HG02571 (cell line): ENCODE data around the gene GALM.
A peak's percentile ranks its signal among the peaks of the same experiment; 100 is the strongest.
"Not testable (repeated sequence)": the region's sequence is repeated elsewhere in the genome, so short reads cannot be mapped to it uniquely, and the experiment has no call there.

Source experiments
- ATAC-seq: cut with Tn5 transposase; IDR thresholded peaks from one replicate; pipeline ENCODE4 v1.9.1; 2021; ENCODE audit warnings: mild to moderate bottlenecking, moderate library complexity; ENCODE audit not compliant: unreplicated experiment

The GALM gene

DNA sequence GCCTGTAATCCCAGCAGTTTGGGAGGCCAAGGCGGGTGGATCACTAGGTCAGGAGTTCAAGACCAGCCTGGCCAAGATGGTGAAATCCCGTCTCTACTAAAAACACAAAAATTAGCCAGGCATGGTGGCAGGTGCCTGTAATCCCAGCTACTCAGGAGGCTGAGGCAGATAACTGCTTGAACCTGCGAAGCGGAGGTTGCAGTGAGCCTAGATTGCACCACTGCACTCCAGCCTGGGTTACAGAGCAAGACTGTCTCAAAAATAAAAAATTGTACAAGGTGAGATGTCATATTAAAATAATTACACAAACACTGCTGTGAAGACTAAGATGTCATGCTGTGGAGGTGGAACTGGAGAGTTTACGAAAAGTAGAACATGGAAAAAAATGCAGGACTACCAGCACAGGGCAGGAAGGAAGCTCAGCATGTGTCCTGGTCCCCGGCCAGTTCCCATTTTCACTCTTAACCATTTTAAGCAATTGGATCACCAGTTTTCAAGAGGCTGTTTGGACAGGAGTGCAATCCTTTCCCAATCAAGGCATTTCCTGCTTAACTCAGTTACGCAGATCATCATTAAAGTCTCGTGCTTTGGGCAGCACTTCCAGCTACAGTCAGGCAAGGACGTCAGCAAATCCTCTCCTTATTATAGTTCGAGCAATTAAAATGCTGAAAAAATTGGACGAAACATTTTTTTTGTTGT, 71.2 kb downstream of the GALM start:
- ATAC-seq: not testable (repeated sequence)

DNA sequence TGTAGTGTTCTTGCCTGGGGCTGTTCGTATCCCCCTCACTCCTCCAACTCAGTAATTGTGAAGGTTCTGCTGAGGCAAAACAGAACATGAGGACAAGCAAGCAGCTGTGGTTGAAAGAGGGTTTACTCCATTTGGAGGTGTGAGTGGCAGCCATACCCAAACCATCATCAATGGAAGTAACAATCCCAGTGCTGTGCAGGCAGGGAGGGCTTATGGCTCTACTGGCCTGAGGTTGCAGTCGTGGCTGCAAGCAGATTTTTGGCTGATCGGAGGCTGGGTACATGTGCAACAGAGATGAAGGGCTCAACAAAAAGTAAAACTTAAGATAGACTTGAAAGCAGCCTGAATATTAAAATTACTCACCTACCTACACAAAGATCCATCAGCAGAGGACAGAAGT, 72.0 kb downstream of the GALM start:
- no peak for ATAC-seq

DNA sequence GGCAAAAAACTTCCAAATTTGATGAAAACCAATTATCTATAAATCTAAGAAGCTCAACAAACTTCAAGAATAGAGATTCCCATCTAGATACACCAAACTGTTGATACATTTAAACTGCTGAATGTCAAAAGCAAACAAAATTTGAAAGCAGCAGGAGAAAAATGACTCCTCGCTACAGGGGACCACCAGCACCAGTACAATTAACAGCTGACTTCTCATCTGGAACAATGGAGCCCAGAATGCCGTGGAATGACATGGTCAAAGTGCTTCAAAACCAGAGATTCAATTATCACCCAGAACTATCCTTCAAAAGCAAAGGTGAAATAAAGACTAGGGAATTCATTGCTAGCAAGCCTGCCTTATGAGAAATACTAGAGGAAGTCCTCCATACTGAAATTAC, 73.6 kb downstream of the GALM start:
- no peak for ATAC-seq

DNA sequence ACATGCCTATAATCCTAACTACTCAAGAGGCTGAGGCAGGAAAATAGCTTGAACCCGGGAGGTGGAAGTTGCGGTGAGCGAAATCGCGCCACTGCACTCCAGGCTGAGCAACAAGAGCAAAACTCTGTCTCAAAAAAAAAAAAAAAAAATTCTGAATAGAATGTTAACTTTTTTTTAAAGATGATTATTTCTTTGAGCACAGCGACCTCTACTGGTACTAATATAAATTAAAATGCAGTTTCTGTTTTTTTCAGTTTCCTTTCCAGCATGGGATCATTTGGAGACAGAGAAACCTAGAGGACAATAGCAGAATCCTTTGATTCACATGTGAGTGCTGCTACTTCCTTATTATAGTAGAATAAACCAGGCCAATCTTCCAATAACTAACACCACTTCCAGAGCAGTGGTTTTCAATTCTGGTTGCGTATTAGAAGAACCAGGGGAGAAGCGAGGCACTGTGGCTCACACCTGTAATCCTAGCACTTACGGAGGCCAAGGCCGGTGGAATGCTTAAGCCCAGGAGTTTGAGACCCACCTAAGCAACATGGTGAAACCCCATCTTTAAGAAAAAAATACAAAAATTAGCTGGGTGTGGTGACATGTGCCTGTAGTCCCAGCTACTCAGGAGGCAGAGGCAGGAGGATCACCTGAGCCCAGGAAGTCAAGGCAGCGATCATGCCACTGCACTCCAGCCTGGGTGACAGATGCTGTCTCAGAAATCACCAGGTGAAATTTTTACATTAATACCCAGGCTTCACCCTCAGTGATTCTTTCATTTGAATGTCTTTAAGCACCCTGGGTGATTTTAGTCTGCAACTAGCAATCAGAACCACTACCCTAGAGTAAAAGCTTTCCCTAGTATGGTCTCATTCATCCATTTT, 75.2 kb downstream of the GALM start:
- no peak for ATAC-seq

DNA sequence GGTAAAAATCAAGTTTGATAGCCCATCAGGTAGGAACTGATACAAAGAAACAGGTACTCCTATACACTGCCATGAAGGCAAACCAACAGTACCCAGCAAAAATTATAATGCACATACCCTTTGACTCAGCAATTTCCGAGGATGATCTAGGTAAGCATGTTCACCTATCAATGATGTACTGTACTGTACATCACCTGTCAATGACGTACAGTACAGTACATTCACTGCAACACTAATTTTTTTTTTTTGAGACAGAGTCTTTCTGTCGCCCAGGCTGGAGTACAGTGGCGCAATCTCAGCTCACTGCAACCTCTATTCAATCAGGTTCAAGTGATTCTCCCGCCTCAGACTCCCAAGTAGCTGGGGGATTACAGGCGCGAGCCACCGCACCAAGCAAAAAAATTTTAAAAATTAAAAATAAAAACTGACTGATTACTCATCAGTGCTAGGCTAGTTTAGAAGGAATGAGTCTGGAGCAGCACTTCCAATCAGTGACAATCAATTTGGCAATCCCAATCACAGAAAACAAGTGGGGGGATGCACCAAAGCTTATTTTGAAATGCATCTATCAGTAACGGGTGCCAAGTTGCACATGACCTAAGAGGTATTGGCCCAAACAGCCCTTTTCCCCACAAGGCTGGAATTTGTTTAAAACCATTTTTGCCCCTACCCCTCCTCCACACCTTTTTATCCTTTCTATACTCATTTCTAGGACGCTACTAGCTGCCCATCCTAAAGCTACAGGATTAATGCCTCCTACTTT, 77.1 kb downstream of the GALM start:
- no peak for ATAC-seq

DNA sequence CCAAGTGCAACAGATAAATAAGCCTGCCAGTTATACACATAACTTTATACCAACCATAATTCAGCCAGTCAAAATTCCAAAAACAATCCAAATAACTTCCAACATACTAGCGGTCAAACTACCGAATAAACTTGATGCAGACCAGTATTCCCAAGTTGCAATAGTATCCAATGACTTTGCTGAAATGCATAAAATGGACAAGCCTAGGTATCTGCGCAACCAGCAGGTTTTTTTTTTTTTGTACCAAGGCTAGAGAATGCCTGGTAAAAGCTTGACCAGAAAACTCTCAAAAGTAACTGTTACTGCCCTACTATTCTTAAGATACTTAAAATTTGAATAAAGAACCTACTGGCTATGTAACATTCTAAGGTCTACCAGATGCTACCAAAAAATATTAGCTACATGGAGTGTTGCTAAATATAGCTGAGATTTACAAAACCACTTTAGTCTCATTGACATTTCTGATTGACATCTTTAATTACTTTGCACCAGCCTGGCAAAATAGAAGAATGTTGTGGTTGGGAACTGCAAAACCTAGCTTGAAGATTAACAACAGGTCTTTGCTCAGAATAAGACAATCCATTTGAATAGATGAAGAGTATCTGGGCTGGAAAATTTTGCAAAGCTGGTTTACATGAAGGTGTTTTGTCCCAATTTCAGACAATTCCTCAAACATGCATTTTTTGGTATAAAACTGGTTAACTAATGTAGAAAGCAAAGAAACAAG, 77.9 kb downstream of the GALM start:
- ATAC-seq: no peak

DNA sequence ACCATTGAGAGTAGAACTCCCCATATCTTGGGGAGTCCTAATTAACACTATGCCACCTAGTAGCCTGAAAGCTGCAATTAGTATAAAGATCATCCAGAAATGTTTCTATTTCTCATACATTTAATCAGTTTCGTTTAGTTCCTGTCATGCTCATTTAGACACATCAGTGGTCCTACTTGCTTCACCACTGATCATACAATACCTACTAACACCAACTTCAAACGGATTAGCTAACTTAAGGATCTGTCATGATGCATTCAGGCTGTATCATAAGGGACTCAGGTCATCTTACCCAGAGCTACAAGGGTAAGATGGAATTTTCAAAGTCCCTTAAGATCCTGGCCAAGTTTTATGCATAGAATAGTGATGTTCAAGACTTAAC, 78.5 kb downstream of the GALM start:
- ATAC-seq: no peak

DNA sequence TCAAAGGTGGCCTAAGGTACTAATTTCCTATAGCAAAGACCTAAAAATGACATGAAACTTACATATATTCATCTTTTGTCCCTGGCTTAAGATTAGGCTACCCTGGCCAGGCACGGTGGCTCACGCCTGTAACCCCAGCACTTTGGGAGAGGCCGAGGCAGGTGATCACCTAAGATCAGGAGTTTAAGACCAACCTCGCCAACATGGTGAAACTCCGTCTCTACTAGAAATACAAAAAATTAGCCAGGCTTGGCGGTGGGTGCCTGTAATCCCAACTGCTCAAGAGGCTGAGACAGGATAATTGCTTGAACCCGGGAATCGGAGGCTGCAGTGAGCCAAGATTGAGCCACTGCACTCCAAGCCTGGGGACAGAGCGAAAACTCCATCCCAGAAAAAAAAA, 79.4 kb downstream of the GALM start:
- ATAC-seq: no peak

DNA sequence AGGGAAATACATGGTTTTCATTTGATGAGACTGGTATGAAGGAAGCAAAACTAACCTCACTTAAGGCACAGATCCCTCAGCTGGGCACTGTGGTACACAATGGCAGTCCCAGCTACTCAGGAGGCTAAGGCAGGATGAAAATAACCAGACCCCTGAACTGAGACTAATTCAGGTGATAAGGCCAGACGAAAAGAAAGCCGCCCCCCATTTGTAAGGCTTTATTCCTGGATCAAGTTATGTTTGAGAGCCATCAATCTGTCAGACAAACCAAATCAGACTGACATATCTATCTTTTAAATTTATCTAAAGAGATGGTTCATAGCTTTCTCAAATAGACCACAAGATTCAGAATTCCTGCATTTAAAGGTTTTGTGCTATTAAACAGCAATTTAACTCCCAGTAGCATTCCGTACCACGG, 81.1 kb downstream of the GALM start:
- ATAC-seq: no peak

DNA sequence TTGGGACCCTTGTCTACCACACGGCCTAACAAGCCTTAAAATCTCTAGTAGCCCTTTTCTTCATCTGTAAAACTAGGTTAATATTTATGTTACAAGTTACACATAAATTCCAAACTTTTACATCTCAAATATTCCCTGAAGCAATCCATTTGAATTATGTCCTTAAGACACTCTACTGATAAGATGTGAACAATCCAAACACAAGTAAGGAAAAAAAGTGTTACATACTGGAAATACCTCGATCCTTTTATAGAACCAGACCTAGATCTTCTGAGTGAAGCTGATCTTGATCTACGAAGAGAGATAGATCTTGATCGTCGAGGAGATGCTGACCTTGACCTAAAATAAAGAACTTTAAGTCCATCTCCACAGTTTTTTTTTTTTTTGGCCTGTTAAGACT, 81.9 kb downstream of the GALM start:
- no peak for ATAC-seq

DNA sequence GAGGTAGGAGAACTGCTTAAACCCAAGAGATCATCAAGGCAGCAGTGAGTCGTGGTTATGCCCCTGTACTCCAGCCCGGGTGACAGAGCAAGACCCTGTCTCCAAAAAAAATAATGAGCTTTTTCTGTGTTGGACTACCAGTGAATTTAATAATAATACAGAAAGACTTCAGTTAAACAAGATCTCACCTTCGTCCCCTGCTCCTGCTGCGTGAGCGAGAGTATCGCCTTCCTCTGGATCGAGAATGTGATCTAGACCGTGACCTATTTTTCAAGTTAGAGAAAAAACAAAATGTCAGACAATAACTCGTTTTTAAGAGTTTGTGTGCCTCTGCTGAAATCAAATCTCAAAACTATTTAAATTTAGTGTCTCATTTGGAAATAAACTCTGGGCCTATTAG, 82.5 kb downstream of the GALM start:
- ATAC-seq: no peak

DNA sequence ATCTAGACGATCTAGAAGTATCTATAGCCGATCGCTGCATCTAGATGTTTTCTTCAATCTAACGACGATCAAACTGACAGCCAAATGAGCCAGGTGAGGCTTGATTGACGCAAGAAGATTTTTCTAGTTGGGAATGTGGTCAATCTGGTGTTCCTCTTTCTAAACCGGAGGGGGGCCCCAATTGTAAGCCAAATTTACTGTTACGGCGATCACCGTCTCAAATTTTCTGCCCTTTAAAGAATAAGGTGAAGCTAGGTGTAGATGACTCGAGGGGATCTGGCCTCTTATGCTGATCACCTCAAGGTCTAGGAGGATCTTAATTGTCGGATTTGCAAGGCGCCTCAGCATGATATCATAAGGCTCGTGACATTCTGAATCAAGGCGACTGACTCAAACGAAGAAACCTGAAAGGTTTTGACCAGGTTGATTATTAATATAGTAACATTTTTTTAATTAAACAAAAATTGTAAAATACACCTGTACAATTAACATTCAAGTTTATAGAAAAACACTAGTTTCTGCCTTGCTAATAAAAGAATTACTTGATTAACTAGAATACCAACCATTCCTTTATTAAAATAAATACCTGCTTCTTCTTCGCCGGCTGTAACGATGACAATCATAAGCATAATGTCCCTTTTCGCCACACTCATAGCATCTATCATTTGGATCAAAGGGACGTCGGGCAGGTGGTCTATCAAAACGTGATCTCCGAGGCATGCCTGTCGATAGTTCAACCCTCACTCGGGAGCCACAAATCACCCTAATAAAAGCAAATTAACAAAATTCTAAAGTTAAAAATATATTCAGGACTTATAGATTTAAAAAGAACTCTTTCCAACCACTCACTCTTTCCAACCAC, 83.3 kb downstream of the GALM start:
- ATAC-seq: no peak

DNA sequence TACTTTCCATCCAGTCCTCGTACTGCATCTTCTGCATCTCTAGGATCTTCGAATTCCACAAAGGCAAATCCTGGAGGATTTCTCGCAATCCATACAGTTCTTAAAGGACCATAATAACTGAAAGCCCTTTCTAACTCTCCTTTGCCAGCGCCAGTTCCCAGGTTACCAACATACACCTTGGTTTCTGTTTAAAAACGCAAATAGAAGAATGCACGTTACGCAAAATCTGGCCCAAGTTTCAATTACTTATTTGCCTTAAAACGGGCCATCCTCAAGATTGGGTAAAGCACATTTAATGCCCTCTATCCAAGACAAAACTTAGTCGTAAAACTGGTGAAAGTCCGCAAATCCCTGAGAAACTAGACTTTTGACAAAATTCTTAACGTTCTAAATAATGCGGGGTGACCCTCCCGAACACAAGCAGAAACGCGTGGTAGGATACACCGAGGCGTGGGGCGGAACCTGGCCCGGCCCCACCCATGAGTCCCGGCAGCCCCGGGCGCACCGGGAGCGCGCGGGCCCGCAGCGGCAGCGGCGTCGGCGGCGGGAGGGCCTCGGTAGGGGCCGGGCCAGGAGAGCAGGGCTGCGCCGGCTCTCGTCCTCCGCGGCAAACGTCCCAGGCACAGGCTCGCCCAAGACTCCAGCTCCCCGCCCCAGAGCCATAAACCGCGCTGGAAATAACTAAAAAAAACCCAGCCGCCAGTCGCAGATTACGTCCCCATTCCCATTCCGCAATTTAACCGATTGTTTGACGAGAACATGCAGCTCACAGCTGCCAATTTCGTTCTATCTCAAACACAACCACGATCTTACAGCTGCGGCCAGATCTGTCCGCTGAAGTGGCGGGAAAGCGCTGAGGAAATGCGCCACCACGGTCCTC, 84.3 kb downstream of the GALM start:
- peak; percentile 33 for ATAC-seq

DNA sequence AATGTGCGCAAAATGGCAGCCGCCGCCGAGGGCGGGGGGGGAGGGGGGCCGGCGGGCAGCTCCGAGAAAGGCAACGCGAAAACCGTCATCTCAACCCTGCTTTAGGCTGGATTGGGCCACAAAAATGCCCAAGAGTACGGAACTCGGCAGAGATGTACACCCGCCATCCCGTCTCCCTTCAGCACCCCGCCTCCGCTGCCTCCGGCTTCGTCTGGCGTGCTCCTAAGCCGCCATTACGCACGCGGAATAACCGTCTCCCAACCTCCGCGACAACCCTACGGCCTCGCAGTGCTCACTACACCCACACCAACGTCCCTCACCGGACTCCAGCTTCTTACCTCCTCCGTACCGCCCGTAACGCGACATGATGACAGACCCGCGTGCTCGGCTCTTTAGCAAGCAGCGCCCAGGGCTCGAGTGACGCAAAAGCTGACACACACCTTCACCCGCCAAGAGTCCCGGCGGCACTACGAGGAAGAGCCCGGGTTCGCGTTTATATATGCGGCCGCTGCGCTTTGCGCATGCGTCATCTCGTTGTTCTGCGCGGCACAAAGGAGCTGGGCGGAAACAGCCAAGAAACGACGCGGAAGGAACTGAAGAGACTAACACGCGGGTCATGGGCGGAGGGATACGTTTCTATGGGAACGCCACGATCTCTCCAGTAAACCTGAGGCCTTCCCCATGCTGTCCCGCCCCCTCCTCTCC, 85.1 kb downstream of the GALM start, which contains the start of gene SRSF7:
TSS of gene SRSF7 (minus strand) at position 471 of the 705 bp plus-strand sequence. CDS start at position 366, 105 bp downstream.
- ATAC-seq: peak; percentile 72

DNA sequence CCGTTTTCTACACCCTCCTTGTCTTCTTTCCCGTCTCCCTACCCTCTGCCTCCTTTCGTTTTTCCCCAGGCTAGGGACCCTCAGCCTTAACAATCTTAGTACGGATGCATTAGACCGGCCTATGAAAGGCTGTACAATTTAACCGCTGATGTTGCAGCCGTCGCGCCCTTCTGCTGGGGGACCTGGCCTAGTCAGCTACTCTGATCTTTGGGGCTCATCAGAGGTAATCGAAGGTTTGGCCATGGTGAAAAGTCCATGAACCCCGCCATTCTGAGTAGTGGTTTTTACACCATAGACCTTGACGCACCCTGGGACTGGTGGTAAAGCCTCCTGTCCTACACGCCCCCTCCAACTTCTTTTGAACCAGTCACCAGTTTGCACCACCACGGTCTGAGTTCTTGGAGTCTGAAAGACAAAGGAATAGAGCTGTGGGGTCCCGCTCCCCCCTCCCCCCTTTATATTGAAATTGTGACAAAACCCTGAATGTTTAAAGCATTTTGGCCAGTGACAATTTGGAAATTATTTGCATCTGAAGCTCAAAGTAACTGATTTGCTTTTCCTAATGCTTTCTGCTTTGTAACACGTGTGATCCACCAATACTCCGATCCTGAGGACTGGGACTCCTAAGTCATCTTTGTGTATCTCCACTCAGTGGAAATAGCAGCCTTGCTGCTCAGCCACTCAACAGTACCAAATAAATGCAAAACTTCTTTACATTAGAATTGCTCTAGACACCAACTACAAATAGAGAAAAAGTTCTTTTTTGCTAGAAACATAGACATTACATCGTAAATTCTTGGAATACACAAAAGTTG, 85.9 kb downstream of the GALM start:
- ATAC-seq: no peak

DNA sequence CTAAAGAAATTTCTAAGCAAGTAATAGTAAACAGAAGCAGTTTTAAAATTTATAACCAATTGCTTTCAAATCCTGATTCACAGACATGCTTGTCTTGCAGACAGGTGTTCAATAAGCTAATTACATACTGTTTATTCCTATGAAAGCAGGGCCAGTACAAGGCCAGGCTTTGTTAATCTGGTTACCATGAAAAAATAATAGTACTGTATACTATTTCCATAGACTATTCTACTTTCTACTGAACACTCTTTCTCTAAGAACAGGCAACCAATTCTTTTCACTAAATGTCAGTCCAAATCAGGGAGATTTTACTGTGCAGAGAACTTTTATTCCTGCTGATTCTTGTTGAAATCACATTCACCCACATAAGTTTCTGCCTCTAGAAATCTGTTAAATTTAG, 88.1 kb downstream of the GALM start:
- no peak for ATAC-seq

DNA sequence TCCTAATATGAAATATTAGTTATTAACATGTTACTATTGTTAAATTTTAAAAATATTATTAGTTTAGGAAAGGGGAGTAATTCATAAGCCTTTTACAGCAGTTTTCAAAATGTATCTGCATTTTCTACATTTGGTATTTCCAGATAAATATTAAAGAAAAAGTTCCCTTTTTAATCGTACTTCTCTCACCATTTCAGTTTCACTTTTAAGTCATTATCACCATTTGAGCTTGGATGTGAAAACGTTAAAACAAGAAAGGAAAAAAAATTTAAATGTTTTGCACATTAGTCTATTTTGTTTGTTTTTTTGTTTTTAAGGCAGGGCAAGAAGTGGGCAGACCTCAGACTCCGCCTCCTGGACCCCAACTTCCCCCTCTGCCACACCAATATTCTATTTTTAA, 88.6 kb downstream of the GALM start:
- no peak for ATAC-seq
